HG03025 (cell line): ENCODE measurements around the gene OR52K2.
"Not testable (repeated sequence)": the region's sequence is repeated elsewhere in the genome, so short reads cannot be mapped to it uniquely, and the experiment has no call there.

Experiments used
- ATAC-seq: cut with Tn5 transposase; IDR thresholded peaks from one replicate; pipeline ENCODE4 v1.9.1; 2021; ENCODE audit warnings: mild to moderate bottlenecking, moderate library complexity; ENCODE audit not compliant: unreplicated experiment, low FRiP score

Gene OR52K2

GRCh38 chr11:4479644-4480043 is 30.5 kb downstream of the OR52K2 start:
- no peak for ATAC-seq

GRCh38 chr11:4480577-4481239 is 31.6 kb downstream of the OR52K2 start:
- no peak for ATAC-seq

- no peak for ATAC-seq
Measured at GRCh38 chr11:4481240-4481582, 32.1 kb downstream of the OR52K2 start.

GRCh38 chr11:4482445-4482844 is 33.4 kb downstream of the OR52K2 start, which contains the start of gene OR52K1:
Gene OR52K1, plus strand, starts transcription at chr11:4482646. Its CDS starts 6,255 bp downstream, at chr11:4488901.
- no peak for ATAC-seq

- no peak for ATAC-seq
Measured at GRCh38 chr11:4484310-4484709, 35.2 kb downstream of the OR52K2 start.

GRCh38 chr11:4491405-4491804 is 42.3 kb downstream of the OR52K2 start:
- not testable (repeated sequence) for ATAC-seq

GRCh38 chr11:4491878-4492606 is 42.9 kb downstream of the OR52K2 start:
- ATAC-seq, result no peak

GRCh38 chr11:4493480-4493818 is 44.4 kb downstream of the OR52K2 start:
- no peak for ATAC-seq

GRCh38 chr11:4495487-4495886 is 46.4 kb downstream of the OR52K2 start:
- ATAC-seq, result no peak

GRCh38 chr11:4495986-4496385 is 46.9 kb downstream of the OR52K2 start:
- ATAC-seq, result no peak

- no peak for ATAC-seq
Measured at GRCh38 chr11:4496557-4497248, 47.6 kb downstream of the OR52K2 start.
